Measurements from ENCODE around the gene COIL.

Gene COIL

GRCh38 chr17:57004944-57005579 is 44.2 kb upstream of the COIL start:
- no peak for DNase-seq (ENCODE audit: low read depth)
- H3K4me3 ChIP-seq (ENCODE audit: low read depth, low read length): no peak overlapping the region
- peak; percentile 54 for TF ChIP-seq CTCF (IDR thresholded peaks at IDR 0.05; ENCODE audit: control insufficient read depth, extremely low read depth, insufficient read depth)

GRCh38 chr17:57002904-57003303 is 42.1 kb upstream of the COIL start:
- DNase-seq (ENCODE audit: low read depth): no peak
- no peak for TF ChIP-seq CTCF (IDR thresholded peaks at IDR 0.05; ENCODE audit: control insufficient read depth, extremely low read depth, insufficient read depth)
- no peak overlapping the region for H3K4me3 ChIP-seq (ENCODE audit: low read depth, low read length)

GRCh38 chr17:57001541-57001940 is 40.7 kb upstream of the COIL start:
- TF ChIP-seq CTCF (IDR thresholded peaks at IDR 0.05; ENCODE audit: control insufficient read depth, extremely low read depth, insufficient read depth): no peak
- no peak overlapping the region for H3K4me3 ChIP-seq (ENCODE audit: low read depth, low read length)
- no peak for DNase-seq (ENCODE audit: low read depth)

GRCh38 chr17:56997313-56997712 is 36.5 kb upstream of the COIL start:
- H3K4me3 ChIP-seq (ENCODE audit: low read depth, low read length): no peak overlapping the region
- no peak for TF ChIP-seq CTCF (IDR thresholded peaks at IDR 0.05; ENCODE audit: control insufficient read depth, extremely low read depth, insufficient read depth)
- DNase-seq (ENCODE audit: low read depth): no peak

- TF ChIP-seq CTCF (IDR thresholded peaks at IDR 0.05; ENCODE audit: control insufficient read depth, extremely low read depth, insufficient read depth): no peak
- no peak for DNase-seq (ENCODE audit: low read depth)
- H3K4me3 ChIP-seq (ENCODE audit: low read depth, low read length): no peak overlapping the region
These were observed 34.9 kb upstream of the COIL start for GRCh38 chr17:56995766-56996165.

- DNase-seq (ENCODE audit: low read depth): no peak
- no peak overlapping the region for H3K4me3 ChIP-seq (ENCODE audit: low read depth, low read length)
- no peak for TF ChIP-seq CTCF (IDR thresholded peaks at IDR 0.05; ENCODE audit: control insufficient read depth, extremely low read depth, insufficient read depth)
These were observed 33.4 kb upstream of the COIL start for GRCh38 chr17:56994009-56994792.
